Activated CD8-positive, alpha-beta memory T cell treated with anti-CD3 and anti-CD28 coated beads, Interleukin-2, amount 10 ng/mL, durations not matched to agents 7 days and 5 days (primary cell): ENCODE data around the gene ASCC3. TPM values are rescaled to one million over a fixed set of nuclear protein-coding genes. Genes with fewer than 3 reads are reported as not detected.
"Not testable (repeated sequence)": the region's sequence is repeated elsewhere in the genome, so short reads cannot be mapped to it uniquely, and the experiment has no call there.

Source experiments
- ATAC-seq: fragments of 150-1000 bp; cut with Tn5 transposase; one replicate; pipeline ENCODE4 v1.10.0; 2021; ENCODE audit warnings: moderate library complexity
- CTCF ChIA-PET: fragments of 350-600 bp; sonication (Branson Sonifier 250); formaldehyde crosslinking; loops from one replicate; lab custom pipeline; 2021; ENCODE audit warnings: antibody characterized with exemption; lab: Charles Lee
- DNase-seq: peaks from one replicate; pipeline ENCODE4 v3.0.0-alpha.2; 2020
- H3K27ac Mint-ChIP-seq: one replicate; pipeline ENCODE4 v1.8.0; 2021; ENCODE audit warnings: mild to moderate bottlenecking, mixed read lengths
- H3K27me3 Mint-ChIP-seq: one replicate; pipeline ENCODE4 v1.8.0; 2021; ENCODE audit warnings: mixed read lengths
- H3K36me3 Mint-ChIP-seq: one replicate; pipeline ENCODE4 v1.8.0; 2021; ENCODE audit warnings: mild to moderate bottlenecking, mixed read lengths
- H3K4me1 Mint-ChIP-seq: one replicate; pipeline ENCODE4 v1.8.0; 2021; ENCODE audit warnings: mixed read lengths
- H3K4me3 Mint-ChIP-seq: one replicate; pipeline ENCODE4 v1.8.0; 2021; ENCODE audit warnings: mild to moderate bottlenecking, moderate library complexity, mixed read lengths
- H3K9me3 Mint-ChIP-seq: one replicate; pipeline ENCODE4 v1.8.0; 2022; ENCODE audit warnings: low read depth, mixed read lengths
- total RNA-seq, 2 experiments: library from RNA; stranded (reverse); gene quantifications; one replicate each; pipeline ENCODE4 v1.2.3, GENCODE V29; 2021

ASCC3 gene
- total RNA-seq, 2 experiments from 2014 or later: 63.1 to 64.8 TPM

- peaks cover 3% of the 10 kb centered on the region for H3K4me1 Mint-ChIP-seq
- DNase-seq: no peak
- CTCF ChIA-PET: interaction anchor here (0.6 kb wide), 1 partner anchor 56 kb away, joined by 3 read pairs; no protein-coding TSS in a partner anchor
- no peak overlapping the region for H3K27ac Mint-ChIP-seq
- peaks cover 11% of the 10 kb centered on the region for H3K9me3 Mint-ChIP-seq
- H3K36me3 Mint-ChIP-seq: peaks cover 36% of the 10 kb centered on the region
- no peak overlapping the region for H3K4me3 Mint-ChIP-seq
- no peak for ATAC-seq
- no peaks in the 10 kb centered on the region for H3K27me3 Mint-ChIP-seq
These were observed 112.2 kb downstream of the ASCC3 start for GRCh38 chr6:100768816-100769351.

DNA sequence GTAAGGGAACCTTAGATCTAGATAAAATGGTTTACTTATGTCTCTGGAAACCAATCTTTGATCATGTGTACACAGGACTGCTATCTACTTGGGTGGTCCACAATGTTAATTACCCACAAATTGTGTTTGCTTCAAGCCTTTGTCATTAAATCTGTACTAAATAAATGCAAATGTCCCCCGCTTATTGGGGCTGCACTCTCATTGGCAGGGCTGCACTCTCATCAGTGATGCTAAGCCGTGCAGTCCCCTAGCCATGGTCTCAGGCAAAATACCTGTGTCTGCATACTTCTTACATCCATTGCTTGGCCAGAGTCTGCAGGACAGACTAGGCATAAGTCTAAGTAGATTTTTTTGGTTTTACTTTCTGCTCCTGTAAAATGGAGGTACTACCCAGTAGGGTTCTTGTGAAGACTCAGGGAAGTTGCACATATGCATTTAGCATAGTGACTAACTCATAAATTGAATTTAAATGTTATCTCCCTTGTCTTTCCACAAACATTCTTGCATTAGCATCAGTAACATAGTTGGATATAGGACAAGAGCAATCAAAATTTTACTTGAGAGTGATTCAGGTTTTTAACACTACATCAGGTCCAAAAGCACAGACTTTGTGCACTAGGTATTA lies 117.4 kb downstream of the ASCC3 start:
- H3K4me1 Mint-ChIP-seq: no peaks in the 10 kb centered on the region
- ATAC-seq (no peak), DNase-seq (no peak)
- H3K36me3 Mint-ChIP-seq: peaks cover 73% of the 10 kb centered on the region
- H3K27ac Mint-ChIP-seq: no peak overlapping the region
- CTCF ChIA-PET: no interaction called here
- H3K9me3 Mint-ChIP-seq: peaks cover 21% of the 10 kb centered on the region
- H3K4me3 Mint-ChIP-seq: no peak overlapping the region
- no peaks in the 10 kb centered on the region for H3K27me3 Mint-ChIP-seq

DNA sequence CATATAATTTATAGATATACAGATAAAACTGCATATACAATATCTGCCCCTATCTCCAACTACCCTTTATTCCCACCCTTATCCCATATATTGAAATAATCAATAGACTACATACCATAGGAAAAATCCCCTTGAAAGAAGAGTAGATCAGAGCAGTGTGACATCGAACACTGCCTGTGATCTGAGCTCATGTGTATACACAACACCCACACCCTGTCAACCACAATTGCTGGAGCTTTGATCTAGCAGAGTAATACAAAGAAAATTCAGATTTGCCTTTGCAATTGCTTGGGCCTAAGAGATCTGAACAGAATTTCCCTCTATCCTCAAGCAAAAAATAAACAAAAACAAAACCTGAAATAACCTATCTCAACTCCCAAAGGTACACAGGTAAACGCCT lies 119.3 kb downstream of the ASCC3 start:
- Mint-ChIP-seq H3K27me3 (no peaks in the 10 kb centered on the region), H3K4me1 (no peaks in the 10 kb centered on the region), H3K27ac (no peak overlapping the region), H3K9me3 (peaks cover 21% of the 10 kb centered on the region), H3K36me3 (peaks cover 82% of the 10 kb centered on the region), H3K4me3 (no peak overlapping the region)
- ATAC-seq (no peak), DNase-seq (no peak)
- CTCF ChIA-PET: interaction anchor here (1.3 kb wide), 1 partner anchor 225 kb away, joined by 3 read pairs; no protein-coding TSS in a partner anchor

- H3K4me1 Mint-ChIP-seq, H3K27me3 Mint-ChIP-seq, DNase-seq, H3K27ac Mint-ChIP-seq, ATAC-seq, H3K9me3 Mint-ChIP-seq, CTCF ChIA-PET, H3K4me3 Mint-ChIP-seq: not testable (repeated sequence)
- peaks cover 66% of the 10 kb centered on the region for H3K36me3 Mint-ChIP-seq
These were observed 122.7 kb downstream of the ASCC3 start for GRCh38 chr6:100758386-100758785.

GRCh38 chr6:100753421-100753820 lies 127.7 kb downstream of the ASCC3 start:
- Mint-ChIP-seq H3K36me3 (peaks cover 28% of the 10 kb centered on the region), H3K4me3 (no peak overlapping the region), H3K9me3 (no peaks in the 10 kb centered on the region), H3K4me1 (no peaks in the 10 kb centered on the region), H3K27me3 (no peaks in the 10 kb centered on the region), H3K27ac (no peak overlapping the region)
- no peak for DNase-seq
- CTCF ChIA-PET: no interaction called here
- ATAC-seq: no peak

- no peak overlapping the region for H3K4me3 Mint-ChIP-seq
- no peak overlapping the region for H3K27ac Mint-ChIP-seq
- H3K36me3 Mint-ChIP-seq: peaks cover 25% of the 10 kb centered on the region
- DNase-seq (no peak), ATAC-seq (no peak)
- CTCF ChIA-PET: no interaction called here
- no peaks in the 10 kb centered on the region for H3K4me1 Mint-ChIP-seq
- H3K27me3 Mint-ChIP-seq: no peaks in the 10 kb centered on the region
- H3K9me3 Mint-ChIP-seq: no peaks in the 10 kb centered on the region
These were observed 129.5 kb downstream of the ASCC3 start for GRCh38 chr6:100751590-100751989.

DNA sequence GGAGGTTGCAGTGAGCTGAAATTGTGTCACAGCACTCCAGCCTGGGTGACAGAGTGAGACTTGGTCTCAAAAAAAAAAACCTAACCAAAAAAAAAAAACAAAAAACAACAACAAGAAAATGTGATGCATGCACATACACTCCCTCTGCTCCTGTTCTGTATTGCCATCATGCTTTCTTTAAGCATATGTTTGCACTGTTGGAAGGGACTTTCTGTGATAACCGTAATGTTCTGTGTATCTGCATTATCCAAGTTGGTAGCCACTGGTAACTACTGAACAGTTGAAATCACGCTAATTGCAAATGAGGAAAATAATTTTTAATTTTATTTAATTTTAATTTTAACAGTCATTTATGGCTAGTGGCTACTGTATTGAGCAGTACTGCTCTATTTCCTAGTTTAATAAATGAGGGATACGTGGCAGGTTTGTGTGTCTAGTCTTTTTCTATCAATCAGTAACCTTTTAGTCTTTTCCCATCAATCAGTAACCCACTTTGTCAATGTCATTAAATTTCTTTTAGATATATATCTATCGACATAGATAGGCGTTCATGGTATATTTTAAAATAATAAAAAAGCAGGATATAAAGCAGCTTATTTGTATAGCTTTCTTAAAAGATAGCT lies 135.6 kb downstream of the ASCC3 start:
- ATAC-seq: no peak
- Mint-ChIP-seq H3K9me3 (peaks cover 7% of the 10 kb centered on the region), H3K36me3 (peaks cover 40% of the 10 kb centered on the region), H3K27ac (no peak overlapping the region), H3K4me1 (no peaks in the 10 kb centered on the region), H3K27me3 (no peaks in the 10 kb centered on the region), H3K4me3 (no peak overlapping the region)
- CTCF ChIA-PET: interaction anchor here (0.9 kb wide), 1 partner anchor 36 kb away, joined by 3 read pairs; no protein-coding TSS in a partner anchor
- DNase-seq: no peak

DNA sequence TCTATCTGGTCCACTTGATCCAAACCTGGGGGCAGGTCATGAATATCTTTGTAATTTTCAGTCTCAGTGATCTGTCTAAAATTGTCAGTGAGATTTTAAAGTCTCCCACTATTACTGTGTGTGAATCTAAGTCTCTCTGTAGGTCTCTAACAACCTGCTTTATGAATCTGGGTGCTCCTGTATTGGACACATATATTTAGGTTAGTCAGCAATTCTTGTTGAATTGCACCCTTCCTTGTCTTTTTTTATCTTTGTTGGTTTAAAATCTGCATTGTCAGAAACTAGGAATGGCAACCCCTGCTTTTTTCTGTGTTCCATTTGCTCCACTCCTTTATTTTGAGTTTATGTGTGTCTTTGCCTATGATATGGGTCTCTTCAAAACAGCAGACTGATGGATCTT lies 140.7 kb downstream of the ASCC3 start:
- H3K9me3 Mint-ChIP-seq: peaks cover 12% of the 10 kb centered on the region
- ATAC-seq: no peak
- no peak overlapping the region for H3K27ac Mint-ChIP-seq
- CTCF ChIA-PET: no interaction called here
- H3K4me3 Mint-ChIP-seq: no peak overlapping the region
- H3K4me1 Mint-ChIP-seq: peaks cover 5% of the 10 kb centered on the region
- no peak for DNase-seq
- no peaks in the 10 kb centered on the region for H3K27me3 Mint-ChIP-seq
- H3K36me3 Mint-ChIP-seq: peaks cover 38% of the 10 kb centered on the region

DNA sequence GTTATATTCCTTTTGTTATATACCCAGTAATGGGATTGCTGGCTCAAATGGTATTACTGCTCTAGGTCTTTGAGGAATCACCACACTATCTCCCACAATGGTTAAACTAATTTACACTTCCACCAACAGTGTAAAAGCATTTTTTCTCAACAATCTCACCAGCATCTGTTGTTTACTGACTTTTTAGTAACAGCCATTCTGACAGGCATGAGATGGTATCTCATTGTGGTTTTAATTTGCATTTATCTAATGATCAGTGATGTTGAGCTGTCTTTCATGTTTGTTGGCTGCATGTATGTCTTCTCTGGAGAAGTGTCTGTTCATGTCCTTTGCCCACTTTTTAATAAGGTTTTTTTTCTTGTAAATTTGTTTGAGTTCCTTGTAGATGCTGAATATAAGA lies 143.4 kb downstream of the ASCC3 start:
- H3K4me3 Mint-ChIP-seq, ATAC-seq, H3K4me1 Mint-ChIP-seq, H3K27ac Mint-ChIP-seq, CTCF ChIA-PET, DNase-seq, H3K9me3 Mint-ChIP-seq, H3K27me3 Mint-ChIP-seq: not testable (repeated sequence)
- H3K36me3 Mint-ChIP-seq: peaks cover 31% of the 10 kb centered on the region

GRCh38 chr6:100731411-100731810 lies 149.7 kb downstream of the ASCC3 start:
- H3K27me3 Mint-ChIP-seq: no peaks in the 10 kb centered on the region
- ATAC-seq (no peak), DNase-seq (no peak)
- CTCF ChIA-PET: interaction anchor here (1.4 to 1.6 kb wide), 2 partner anchors 11 to 12 kb away, joined by 3 to 7 read pairs; no protein-coding TSS in a partner anchor
- no peaks in the 10 kb centered on the region for H3K9me3 Mint-ChIP-seq
- peaks cover 4% of the 10 kb centered on the region for H3K36me3 Mint-ChIP-seq
- H3K4me1 Mint-ChIP-seq: no peaks in the 10 kb centered on the region
- no peak overlapping the region for H3K4me3 Mint-ChIP-seq
- H3K27ac Mint-ChIP-seq: no peak overlapping the region

DNA sequence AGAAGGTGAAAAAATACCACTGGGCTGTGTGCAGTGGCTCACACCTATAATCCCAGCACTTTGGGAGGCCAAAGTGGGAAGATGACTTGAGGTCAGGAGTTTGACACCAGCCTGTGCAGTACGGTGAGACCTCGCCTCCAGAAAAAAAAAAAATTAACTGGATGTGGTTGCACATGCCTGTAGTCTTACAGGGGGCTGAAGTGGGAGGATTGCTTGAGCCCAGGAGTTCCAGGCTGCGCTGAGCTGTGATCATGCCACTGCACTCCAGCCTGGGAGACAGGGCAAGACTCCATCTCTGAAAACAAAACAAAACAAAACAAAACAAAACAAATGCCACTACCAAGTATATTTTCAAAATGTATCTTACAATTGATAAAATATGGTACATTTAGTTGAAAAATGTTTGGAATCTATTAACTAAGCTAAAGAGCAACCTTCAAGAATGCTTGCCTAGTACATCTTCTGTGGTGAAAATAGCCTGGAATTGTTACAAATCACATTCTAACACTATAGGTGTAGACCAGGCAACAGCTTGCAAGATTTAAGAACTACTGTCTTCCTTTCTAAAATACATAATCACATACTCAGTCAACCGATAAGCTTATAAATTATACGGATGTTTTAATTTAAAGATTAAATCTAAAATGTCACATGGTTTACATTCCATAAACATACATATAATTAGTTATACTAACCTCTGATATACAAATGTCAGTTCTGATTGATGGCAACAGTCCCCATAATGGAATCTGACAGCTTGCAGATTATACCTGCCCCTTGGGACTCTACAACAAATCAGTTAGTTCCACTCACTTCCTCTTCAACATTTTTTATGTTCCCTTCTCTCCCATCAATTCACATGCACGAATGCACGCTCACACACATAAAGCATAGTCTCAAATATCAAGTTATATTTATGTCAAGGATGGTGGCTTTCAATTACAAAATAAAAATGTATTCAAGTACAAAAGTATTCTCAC lies 150.8 kb downstream of the ASCC3 start:
- peaks cover 5% of the 10 kb centered on the region for H3K36me3 Mint-ChIP-seq
- no peaks in the 10 kb centered on the region for H3K9me3 Mint-ChIP-seq
- CTCF ChIA-PET: interaction anchor here (1.4 to 1.6 kb wide), 2 partner anchors 10 to 13 kb away, joined by 3 to 7 read pairs; no protein-coding TSS in a partner anchor
- no peaks in the 10 kb centered on the region for H3K27me3 Mint-ChIP-seq
- no peak for DNase-seq
- no peak overlapping the region for H3K4me3 Mint-ChIP-seq
- ATAC-seq: no peak
- no peak overlapping the region for H3K27ac Mint-ChIP-seq
- H3K4me1 Mint-ChIP-seq: no peaks in the 10 kb centered on the region

GRCh38 chr6:100726666-100727065 lies 154.5 kb downstream of the ASCC3 start:
- Mint-ChIP-seq H3K4me3 (no peak overlapping the region), H3K36me3 (peaks cover 21% of the 10 kb centered on the region), H3K9me3 (no peaks in the 10 kb centered on the region), H3K27ac (no peak overlapping the region), H3K27me3 (no peaks in the 10 kb centered on the region), H3K4me1 (peaks cover 2% of the 10 kb centered on the region)
- DNase-seq (no peak), ATAC-seq (no peak)
- CTCF ChIA-PET: no interaction called here

DNA sequence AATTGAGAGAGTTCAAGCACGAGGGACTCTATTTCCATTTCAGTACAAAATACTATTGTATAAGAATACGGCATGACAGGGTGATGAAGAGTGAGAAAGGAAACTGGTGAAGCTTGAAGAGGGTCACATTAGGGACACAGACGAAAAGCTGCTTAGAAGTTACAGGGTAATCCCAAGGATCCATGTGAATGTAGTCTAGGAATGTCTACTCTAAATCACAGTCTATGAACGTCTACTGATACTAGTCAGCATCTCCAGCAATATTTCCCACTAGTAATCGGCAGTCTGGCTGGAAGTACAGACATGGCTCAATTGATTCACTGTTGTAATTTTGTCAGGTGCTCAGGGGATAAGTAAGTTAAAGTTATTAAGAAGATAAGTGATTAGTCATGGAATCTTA lies 156.4 kb downstream of the ASCC3 start:
- ATAC-seq: no peak
- Mint-ChIP-seq H3K9me3 (no peaks in the 10 kb centered on the region), H3K4me1 (peaks cover 10% of the 10 kb centered on the region), H3K4me3 (no peak overlapping the region), H3K27me3 (no peaks in the 10 kb centered on the region), H3K36me3 (peaks cover 20% of the 10 kb centered on the region), H3K27ac (no peak overlapping the region)
- no peak for DNase-seq
- CTCF ChIA-PET: no interaction called here
